Adrenal gland (tissue), 5 donors: ENCODE data around the gene APOC3.

Experiments used
- POLR2A ChIP-seq, 2 donors: fragments of 450-650 bp; IDR thresholded peaks; one replicate each; pipeline ENCODE4 v1.6.1; 2017; ENCODE audit warnings: antibody characterized with exemption in 2 of 2, mild to moderate bottlenecking in 2 of 2, moderate library complexity in 1 of 2
- TF ChIP-seq, protein P1 (sequence below), 6 experiments: fragments of 450-650 bp in 4 of 6; fragments of 200-600 bp in 2 of 6; sonication (generic) in 1 of 6; IDR thresholded peaks; 1 replicate in 5 of 6; 2 replicates in 1 of 6; pipeline versions ENCODE4 v1.5.1 to v1.8.0; 2016 to 2021; ENCODE audit warnings: antibody characterized with exemption in 6 of 6, mild to moderate bottlenecking in 2 of 6, moderate library complexity in 1 of 6
- donor health status: DM: no; HTN: no; CAD: no.

GRCh38 chr11:116826751-116827431 is 2.8 kb upstream of the APOC3 start:
- TF ChIP-seq, protein P1, sequence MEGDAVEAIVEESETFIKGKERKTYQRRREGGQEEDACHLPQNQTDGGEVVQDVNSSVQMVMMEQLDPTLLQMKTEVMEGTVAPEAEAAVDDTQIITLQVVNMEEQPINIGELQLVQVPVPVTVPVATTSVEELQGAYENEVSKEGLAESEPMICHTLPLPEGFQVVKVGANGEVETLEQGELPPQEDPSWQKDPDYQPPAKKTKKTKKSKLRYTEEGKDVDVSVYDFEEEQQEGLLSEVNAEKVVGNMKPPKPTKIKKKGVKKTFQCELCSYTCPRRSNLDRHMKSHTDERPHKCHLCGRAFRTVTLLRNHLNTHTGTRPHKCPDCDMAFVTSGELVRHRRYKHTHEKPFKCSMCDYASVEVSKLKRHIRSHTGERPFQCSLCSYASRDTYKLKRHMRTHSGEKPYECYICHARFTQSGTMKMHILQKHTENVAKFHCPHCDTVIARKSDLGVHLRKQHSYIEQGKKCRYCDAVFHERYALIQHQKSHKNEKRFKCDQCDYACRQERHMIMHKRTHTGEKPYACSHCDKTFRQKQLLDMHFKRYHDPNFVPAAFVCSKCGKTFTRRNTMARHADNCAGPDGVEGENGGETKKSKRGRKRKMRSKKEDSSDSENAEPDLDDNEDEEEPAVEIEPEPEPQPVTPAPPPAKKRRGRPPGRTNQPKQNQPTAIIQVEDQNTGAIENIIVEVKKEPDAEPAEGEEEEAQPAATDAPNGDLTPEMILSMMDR (IDR thresholded peaks at IDR 0.05) = no peak
- no peak for TF ChIP-seq POLR2A (IDR thresholded peaks at IDR 0.05)
